LNCAP (cell line): ENCODE data around the gene LSM3.

Experiments used
- CTCF ChIP-seq: fragments of 450-650 bp; IDR thresholded peaks from 2 replicates; pipeline ENCODE4 v1.5.1; 2017; ENCODE audit warnings: mild to moderate bottlenecking

The LSM3 gene

GRCh38 chr3:14133188-14133800, 45.3 kb upstream of the LSM3 start:
- no peak for TF ChIP-seq CTCF

- TF ChIP-seq CTCF: no peak
Observed at GRCh38 chr3:14133876-14134275, 44.7 kb upstream of the LSM3 start.

GRCh38 chr3:14134291-14134690, 44.3 kb upstream of the LSM3 start:
- no peak for TF ChIP-seq CTCF

- TF ChIP-seq CTCF: no peak
Observed at GRCh38 chr3:14135581-14135980, 43.0 kb upstream of the LSM3 start.

GRCh38 chr3:14137004-14137403, 41.6 kb upstream of the LSM3 start:
- no peak for TF ChIP-seq CTCF

- TF ChIP-seq CTCF: no peak
Observed at GRCh38 chr3:14137445-14137844, 41.2 kb upstream of the LSM3 start.

- no peak for TF ChIP-seq CTCF
Observed at GRCh38 chr3:14138109-14138877, 40.3 kb upstream of the LSM3 start.
